KOPT-K1 (cell line): ENCODE measurements around the gene MARCKS.

Experiments used
- H3K27ac ChIP-seq: fragments of 200-600 bp; sonication (generic); 2 replicates; pipeline ENCODE4 v1.5.1; 2016; ENCODE audit warnings: antibody characterized with exemption, mild to moderate bottlenecking, low read depth, low read length; ENCODE audit not compliant: poor library complexity, severe bottlenecking
- H3K36me3 ChIP-seq: fragments of 200-600 bp; sonication (generic); 2 replicates; pipeline ENCODE4 v1.5.1; 2017; ENCODE audit warnings: antibody characterized with exemption, mild to moderate bottlenecking, low read length, moderate library complexity; ENCODE audit not compliant: insufficient read depth
- H3K9me3 ChIP-seq: fragments of 200-600 bp; sonication (generic); 2 replicates; pipeline ENCODE4 v1.5.1; 2017; ENCODE audit warnings: antibody characterized with exemption, low read length, mild to moderate bottlenecking; ENCODE audit not compliant: insufficient read depth, poor library complexity, severe bottlenecking

Gene MARCKS

GRCh38 chr6:113859349-113860180, 2.4 kb downstream of the MARCKS start:
- H3K27ac ChIP-seq: no peak overlapping the region
- peaks cover 8% of the 10 kb centered on the region for H3K9me3 ChIP-seq
- H3K36me3 ChIP-seq: no peaks in the 10 kb centered on the region

- Histone ChIP-seq H3K27ac (no peak overlapping the region), H3K9me3 (peaks cover 8% of the 10 kb centered on the region), H3K36me3 (no peaks in the 10 kb centered on the region)
Observed at GRCh38 chr6:113860181-113860955, 3.2 kb downstream of the MARCKS start.

GRCh38 chr6:113862112-113862511, 5.0 kb downstream of the MARCKS start:
- H3K9me3 ChIP-seq: peaks cover 8% of the 10 kb centered on the region
- no peaks in the 10 kb centered on the region for H3K36me3 ChIP-seq
- no peak overlapping the region for H3K27ac ChIP-seq

- Histone ChIP-seq H3K27ac (no peak overlapping the region), H3K9me3 (no peaks in the 10 kb centered on the region), H3K36me3 (no peaks in the 10 kb centered on the region)
Observed at GRCh38 chr6:113870917-113871316, 13.8 kb downstream of the MARCKS start.

GRCh38 chr6:113871975-113872374, 14.8 kb downstream of the MARCKS start:
- no peaks in the 10 kb centered on the region for H3K9me3 ChIP-seq
- no peak overlapping the region for H3K27ac ChIP-seq
- H3K36me3 ChIP-seq: no peaks in the 10 kb centered on the region

GRCh38 chr6:113873043-113873667, 16.0 kb downstream of the MARCKS start:
- Histone ChIP-seq H3K9me3 (no peaks in the 10 kb centered on the region), H3K27ac (no peak overlapping the region), H3K36me3 (no peaks in the 10 kb centered on the region)

- no peaks in the 10 kb centered on the region for H3K36me3 ChIP-seq
- no peaks in the 10 kb centered on the region for H3K9me3 ChIP-seq
- H3K27ac ChIP-seq: no peak overlapping the region
Observed at GRCh38 chr6:113875470-113875869, 18.3 kb downstream of the MARCKS start.

- Histone ChIP-seq H3K27ac (no peak overlapping the region), H3K36me3 (no peaks in the 10 kb centered on the region), H3K9me3 (no peaks in the 10 kb centered on the region)
Observed at GRCh38 chr6:113876695-113877094, 19.6 kb downstream of the MARCKS start.

- Histone ChIP-seq H3K9me3 (no peaks in the 10 kb centered on the region), H3K36me3 (no peaks in the 10 kb centered on the region), H3K27ac (no peak overlapping the region)
Observed at GRCh38 chr6:113879186-113880096, 22.3 kb downstream of the MARCKS start.

- H3K27ac ChIP-seq: no peak overlapping the region
- no peaks in the 10 kb centered on the region for H3K9me3 ChIP-seq
- H3K36me3 ChIP-seq: no peaks in the 10 kb centered on the region
Observed at GRCh38 chr6:113881478-113881980, 24.4 kb downstream of the MARCKS start.

GRCh38 chr6:113882336-113883022, 25.3 kb downstream of the MARCKS start:
- Histone ChIP-seq H3K9me3 (no peaks in the 10 kb centered on the region), H3K36me3 (no peaks in the 10 kb centered on the region), H3K27ac (no peak overlapping the region)

- Histone ChIP-seq H3K36me3 (no peaks in the 10 kb centered on the region), H3K27ac (no peak overlapping the region), H3K9me3 (no peaks in the 10 kb centered on the region)
Observed at GRCh38 chr6:113884011-113884410, 26.9 kb downstream of the MARCKS start.

- H3K9me3 ChIP-seq: no peaks in the 10 kb centered on the region
- H3K27ac ChIP-seq: no peak overlapping the region
- H3K36me3 ChIP-seq: no peaks in the 10 kb centered on the region
Observed at GRCh38 chr6:113886512-113886911, 29.4 kb downstream of the MARCKS start.

GRCh38 chr6:113888493-113888892, 31.3 kb downstream of the MARCKS start:
- H3K36me3 ChIP-seq: no peaks in the 10 kb centered on the region
- H3K9me3 ChIP-seq: no peaks in the 10 kb centered on the region
- H3K27ac ChIP-seq: no peak overlapping the region
